Body of pancreas (tissue), 4 donors: ENCODE results near the gene SUPT5H. TPM values are rescaled to one million over a fixed set of nuclear protein-coding genes. Genes with fewer than 3 reads are reported as not detected.
A peak's percentile ranks its signal among the peaks of the same experiment; 100 is the strongest.

Experiments
- ATAC-seq: fragments of 150-250 bp; one replicate; pipeline ENCODE4 v1.9.1; 2016
- DNase-seq, 4 donors: peaks; one replicate each; pipeline ENCODE4 v3.0.0-alpha.2; 2019
- H3K27ac ChIP-seq, 4 donors: fragments of 200-600 bp; sonication (generic); 1 replicate in 3 of 4; 2 replicates in 1 of 4; pipeline versions ENCODE4 v1.5.1 to v1.6.1; 2016 to 2019; ENCODE audit warnings: mild to moderate bottlenecking in 1 of 4, mixed read lengths in 1 of 4, moderate library complexity in 1 of 4
- H3K27me3 ChIP-seq, 2 donors: fragments of 200-600 bp; sonication (generic); one replicate each; pipeline ENCODE4 v1.6.0; 2016; ENCODE audit warnings: mild to moderate bottlenecking in 1 of 2
- H3K36me3 ChIP-seq, 2 donors: fragments of 200-600 bp; sonication (generic); replicated peaks in 1 of 2; 2 replicates each; pipeline ENCODE4 v1.5.1; 2016; ENCODE audit warnings: low read depth in 2 of 2; ENCODE audit not compliant: insufficient read depth in 1 of 2
- H3K4me1 ChIP-seq: fragments of 200-600 bp; sonication (generic); one replicate; pipeline ENCODE4 v1.6.0; 2016
- H3K4me3 ChIP-seq, 2 donors: fragments of 200-600 bp; sonication (generic); 1 replicate in 1 of 2; 2 replicates in 1 of 2; pipeline ENCODE4 v1.5.1; 2016 to 2019
- H3K9me3 ChIP-seq, 3 donors: fragments of 200-600 bp; sonication (generic); 1 replicate in 2 of 3; 2 replicates in 1 of 3; pipeline ENCODE4 v1.5.1; 2016
- POLR2A ChIP-seq, 3 donors: fragments of 450-650 bp; IDR thresholded peaks; one replicate each; pipeline ENCODE4 v1.6.1; 2016; ENCODE audit warnings: antibody characterized with exemption in 3 of 3, mild to moderate bottlenecking in 2 of 3
- WGBS, 2 donors: methylation state at CpG; one replicate each; pipeline ENCODE4 v1.1.5; 2017; 5-methylcytosine and 5-hydroxymethylcytosine counted together
- intact Hi-C: fragments of 100-400 bp; cut with DNase I; formaldehyde crosslinking; loops from one replicate; pipeline ENCODE4 v1.15.1; 2023
- total RNA-seq, 2 donors: library from RNA; depleted of rRNA; stranded (reverse); fragments of >200 nt; gene quantifications; one replicate each; pipeline ENCODE4 v1.1.0, GENCODE V29; 2016
- TF ChIP-seq, protein P1 (sequence below), 7 experiments: fragments of 450-650 bp in 4 of 7; fragments of 200-600 bp in 3 of 7; sonication (generic) in 3 of 7; IDR thresholded peaks; one replicate each; pipeline ENCODE4 v1.5.1; 2016 to 2019; ENCODE audit warnings: antibody characterized with exemption in 7 of 7

SUPT5H gene
- total RNA-seq, 2 donors from 2014 or later, result 82.0 to 90.3 TPM

DNA sequence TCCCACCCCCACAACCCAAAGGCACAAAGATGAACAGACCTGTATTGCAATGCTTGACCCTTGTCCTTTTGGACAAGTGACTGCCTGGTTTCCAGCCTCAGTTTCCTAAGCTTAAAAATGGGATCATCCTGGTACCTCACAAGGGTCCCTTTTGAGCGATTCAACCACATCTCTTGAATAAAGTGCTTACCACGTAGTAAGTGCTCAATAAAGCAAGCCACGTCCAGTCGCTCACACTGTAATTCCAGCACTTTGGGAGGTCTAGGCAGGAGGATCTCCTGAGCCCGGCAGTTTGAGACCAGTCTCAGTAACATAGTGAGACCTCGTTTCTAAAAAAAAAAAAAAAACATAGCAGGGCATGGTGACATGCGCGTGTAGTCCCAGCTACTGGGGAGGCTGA, 54.5 kb downstream of the SUPT5H start:
- peaks cover 27% of the 10 kb centered on the region for H3K4me1 ChIP-seq
- H3K9me3 ChIP-seq, result no peaks in the 10 kb centered on the region
- WGBS, 2 donors, result 78 to 79% methylated on average over 8 of the region's 8 CpGs
- no peak overlapping the region for H3K27ac ChIP-seq
- DNase-seq (no peak), ATAC-seq (no peak)
- no peaks in the 10 kb centered on the region for H3K36me3 ChIP-seq
- peaks cover 0 to 9% of the 10 kb centered on the region in 2 donors for H3K27me3 ChIP-seq
- intact Hi-C loops, result no loop called here
- no peak overlapping the region for H3K4me3 ChIP-seq
- TF ChIP-seq, protein P1, sequence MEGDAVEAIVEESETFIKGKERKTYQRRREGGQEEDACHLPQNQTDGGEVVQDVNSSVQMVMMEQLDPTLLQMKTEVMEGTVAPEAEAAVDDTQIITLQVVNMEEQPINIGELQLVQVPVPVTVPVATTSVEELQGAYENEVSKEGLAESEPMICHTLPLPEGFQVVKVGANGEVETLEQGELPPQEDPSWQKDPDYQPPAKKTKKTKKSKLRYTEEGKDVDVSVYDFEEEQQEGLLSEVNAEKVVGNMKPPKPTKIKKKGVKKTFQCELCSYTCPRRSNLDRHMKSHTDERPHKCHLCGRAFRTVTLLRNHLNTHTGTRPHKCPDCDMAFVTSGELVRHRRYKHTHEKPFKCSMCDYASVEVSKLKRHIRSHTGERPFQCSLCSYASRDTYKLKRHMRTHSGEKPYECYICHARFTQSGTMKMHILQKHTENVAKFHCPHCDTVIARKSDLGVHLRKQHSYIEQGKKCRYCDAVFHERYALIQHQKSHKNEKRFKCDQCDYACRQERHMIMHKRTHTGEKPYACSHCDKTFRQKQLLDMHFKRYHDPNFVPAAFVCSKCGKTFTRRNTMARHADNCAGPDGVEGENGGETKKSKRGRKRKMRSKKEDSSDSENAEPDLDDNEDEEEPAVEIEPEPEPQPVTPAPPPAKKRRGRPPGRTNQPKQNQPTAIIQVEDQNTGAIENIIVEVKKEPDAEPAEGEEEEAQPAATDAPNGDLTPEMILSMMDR (IDR thresholded peaks at IDR 0.05), result no peak

DNA sequence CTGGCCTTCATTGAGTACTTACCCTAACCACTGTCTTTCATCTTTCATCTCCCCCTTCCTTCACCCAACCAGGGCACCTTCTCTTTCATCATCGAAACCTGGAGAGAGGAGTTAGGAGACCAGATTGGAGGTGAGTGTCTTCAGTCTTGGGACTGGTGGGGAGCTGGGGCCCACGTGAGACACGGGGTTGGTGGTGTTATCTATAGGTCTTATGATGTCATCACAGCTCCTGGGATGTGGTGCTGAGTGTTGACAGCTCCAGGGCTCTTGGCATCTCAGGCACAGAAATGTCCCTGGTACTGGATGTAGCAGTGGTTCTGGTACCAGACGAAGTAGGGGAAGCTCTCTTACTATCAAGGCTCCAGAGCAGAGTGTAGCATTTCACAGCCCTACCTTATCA, 55.2 kb downstream of the SUPT5H start:
- H3K27me3 ChIP-seq, result peaks cover 0 to 9% of the 10 kb centered on the region in 2 donors
- no peak for ATAC-seq
- no peaks in the 10 kb centered on the region for H3K9me3 ChIP-seq
- 40 to 41% methylated on average over 4 of the region's 4 CpGs for WGBS, 2 donors
- H3K4me3 ChIP-seq, result no peak overlapping the region
- DNase-seq, result no peak
- intact Hi-C loops, result no loop called here
- no peak overlapping the region for H3K27ac ChIP-seq
- H3K4me1 ChIP-seq, result peaks cover 27% of the 10 kb centered on the region
- no peaks in the 10 kb centered on the region for H3K36me3 ChIP-seq
- no peak for TF ChIP-seq POLR2A (IDR thresholded peaks at IDR 0.05)
- TF ChIP-seq, protein P1 (IDR thresholded peaks at IDR 0.05), result no peak

DNA sequence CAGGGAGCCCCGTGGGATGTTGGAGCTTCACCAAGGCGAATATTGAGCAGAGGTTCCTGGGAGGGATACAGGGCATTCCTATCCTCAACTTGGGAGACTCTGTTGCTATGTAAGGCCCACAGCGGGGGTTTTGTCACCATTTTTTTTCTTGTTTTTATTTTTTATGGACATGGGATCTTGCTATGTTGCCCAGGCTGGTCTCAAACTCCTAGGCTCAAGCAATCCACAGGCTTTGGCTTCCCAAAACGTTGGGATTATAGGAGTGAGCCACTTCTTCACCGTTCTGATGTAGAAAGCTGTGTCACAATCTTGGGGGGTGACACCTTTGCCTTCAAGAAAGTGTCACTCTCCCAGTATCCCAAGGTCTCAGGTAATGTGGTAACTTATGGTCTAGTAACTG, 56.0 kb downstream of the SUPT5H start:
- Histone ChIP-seq H3K27me3 (peaks cover 0 to 9% of the 10 kb centered on the region in 2 donors), H3K4me3 (no peak overlapping the region), H3K27ac (no peak overlapping the region), H3K4me1 (peaks cover 27% of the 10 kb centered on the region), H3K9me3 (no peaks in the 10 kb centered on the region), H3K36me3 (no peaks in the 10 kb centered on the region)
- ATAC-seq (no peak), DNase-seq (no peak)
- 61 to 70% methylated on average over 5 of the region's 5 CpGs for WGBS, 2 donors
- intact Hi-C loops, result no loop called here
- no peak for TF ChIP-seq POLR2A (IDR thresholded peaks at IDR 0.05)
- TF ChIP-seq, protein P1 (IDR thresholded peaks at IDR 0.05), result no peak

DNA sequence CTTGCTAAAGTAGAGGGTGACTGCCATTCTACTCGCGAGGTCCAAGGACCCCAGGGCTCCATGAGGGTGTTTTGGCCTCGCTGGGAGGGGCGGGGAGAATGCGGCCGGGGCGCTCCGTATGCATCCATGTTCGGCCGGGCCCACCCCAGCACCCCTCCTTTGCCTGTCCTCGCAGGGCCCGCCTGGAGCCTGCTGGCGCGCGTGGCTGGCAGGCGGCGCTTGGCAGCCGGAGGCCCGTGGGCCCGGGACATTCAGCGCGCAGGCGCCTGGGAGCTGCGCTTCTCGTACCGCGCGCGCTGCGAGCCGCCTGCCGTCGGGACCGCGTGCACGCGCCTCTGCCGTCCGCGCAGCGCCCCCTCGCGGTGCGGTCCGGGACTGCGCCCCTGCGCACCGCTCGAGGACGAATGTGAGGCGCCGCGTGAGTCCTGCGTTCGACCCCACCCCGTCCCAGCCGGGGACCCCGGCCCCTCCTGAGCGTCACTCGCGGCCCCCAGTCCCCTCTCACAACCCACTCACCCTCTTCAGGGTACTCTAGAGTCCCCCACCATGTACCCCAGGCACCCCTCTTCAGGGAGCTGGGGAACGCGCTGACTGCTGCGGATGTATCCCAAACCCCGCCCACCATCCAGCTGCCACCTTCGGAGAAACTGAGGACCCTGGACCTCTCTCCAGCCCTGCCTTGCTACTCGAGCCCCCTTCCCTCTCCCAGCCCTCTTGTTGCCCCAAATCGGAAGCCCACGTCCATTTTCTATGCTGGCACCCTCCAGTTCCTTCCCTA, 57.4 kb downstream of the SUPT5H start:
- DNase-seq (peak; percentile 41 to 58 (median 46)), ATAC-seq (peak; percentile 50)
- Histone ChIP-seq H3K27me3 (peaks cover 0 to 9% of the 10 kb centered on the region in 2 donors), H3K27ac (no peak overlapping the region), H3K9me3 (no peaks in the 10 kb centered on the region), H3K4me1 (peaks cover 24% of the 10 kb centered on the region), H3K4me3 (no peak overlapping the region), H3K36me3 (no peaks in the 10 kb centered on the region)
- intact Hi-C loops, result no loop called here
- 13 to 23% methylated on average over 30 to 69 of the region's 69 CpGs for WGBS, 2 donors
- TF ChIP-seq, protein P1 (IDR thresholded peaks at IDR 0.05), result peak; percentile 31 to 71 (median 57)
- TF ChIP-seq POLR2A (IDR thresholded peaks at IDR 0.05), result no peak

DNA sequence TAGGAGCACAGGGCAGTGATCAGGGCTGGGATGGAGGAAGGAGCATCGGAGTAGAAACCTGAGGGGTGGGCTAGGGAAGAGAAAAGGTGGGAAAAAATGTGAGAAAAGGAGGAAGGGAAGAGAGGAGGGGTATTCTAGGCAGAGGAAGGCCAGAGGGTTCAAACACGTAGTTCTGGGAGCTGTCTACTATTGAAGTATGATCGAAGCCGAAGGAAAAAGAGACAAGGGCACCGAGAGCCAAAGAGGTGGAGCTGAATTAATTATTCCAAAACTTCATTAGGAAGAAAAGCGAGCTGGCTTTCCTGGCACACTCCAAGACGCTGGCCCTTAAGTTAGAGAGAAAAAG, 61.2 kb downstream of the SUPT5H start:
- no peak for DNase-seq
- intact Hi-C loops, result loop anchor here (5.0 kb wide), 1 partner anchor 151 kb away; the partner anchor contains the start of gene LGALS16
- no peak for ATAC-seq
- TF ChIP-seq POLR2A (IDR thresholded peaks at IDR 0.05), result no peak
- TF ChIP-seq, protein P1 (IDR thresholded peaks at IDR 0.05), result no peak
- H3K4me3 ChIP-seq, result no peak overlapping the region
- no peaks in the 10 kb centered on the region for H3K9me3 ChIP-seq
- no peak overlapping the region for H3K27ac ChIP-seq
- H3K4me1 ChIP-seq, result peaks cover 9% of the 10 kb centered on the region
- H3K36me3 ChIP-seq, result no peaks in the 10 kb centered on the region
- 50 to 55% methylated on average over 7 of the region's 7 CpGs for WGBS, 2 donors
- no peaks in the 10 kb centered on the region for H3K27me3 ChIP-seq
